ENCODE measurements around the gene GARIN5A.

GRCh38 chr19:50468818-50469217 lies 7.8 kb downstream of the GARIN5A start:
- TF ChIP-seq POLR2A (IDR thresholded peaks at IDR 0.05; ENCODE audit: low read depth, low read length) (no peak), TAF1 (IDR thresholded peaks at IDR 0.05; ENCODE audit: borderline replicate concordance, low read depth, low read length) (no peak)
